Measurements from ENCODE around the gene CHRNA4. TPM values are rescaled to one million over a fixed set of nuclear protein-coding genes. Genes with fewer than 3 reads are reported as not detected.

Gene CHRNA4
- total and polyA plus RNA-seq, 2 of the 13 experiments (the other 11 are each of a cell fraction or from before 2014, with no cell fraction given): not detected

- H3K4me3 ChIP-seq (replicated peaks in 1 of 3; ENCODE audit: insufficient read depth in 1 of 3, low read depth in 2 of 3, low read length in 3 of 3): no peak overlapping the region
- BruUV-seq (replicated peaks): no TSS peak
- ChIA-PET POLR2A (no interaction called here), CTCF (ENCODE audit: low intra/inter-chr PET ratio, low total read pairs) (no interaction called here)
- H3K9me3 ChIP-seq (ENCODE audit: low read length): peaks cover 29% of the 10 kb centered on the region
- H2AFZ ChIP-seq (ENCODE audit: low read length): no peak overlapping the region
- H3K27ac ChIP-seq (ENCODE audit: extremely low read length, insufficient read depth, low read length): no peak overlapping the region
- no peak overlapping the region for H3K9ac ChIP-seq (ENCODE audit: insufficient read depth, low read depth, low read length)
- intact Hi-C loops (cut with micrococcal nuclease; ENCODE audit: unreplicated experiment): loop anchor here (5.0 kb wide), 1 partner anchor 89 kb away; no protein-coding TSS in a partner anchor
- no peak overlapping the region for H3K4me2 ChIP-seq (ENCODE audit: low read depth, low read length)
- H3K27me3 ChIP-seq (ENCODE audit: control insufficient read depth in 1 of 2, insufficient read depth in 2 of 2, low read length in 2 of 2): peaks cover 9 to 28% of the 10 kb centered on the region in 2 experiments; a peak in 4 of 5 replicates
- 60% methylated on average over 18 of the region's 18 CpGs for WGBS (ENCODE audit: low lambda C conversion rate)
- DNase-seq (ENCODE audit: low spot score): no peak
- no peaks in the 10 kb centered on the region for H3K79me2 ChIP-seq (ENCODE audit: insufficient read depth, low read length)
- peaks cover 8% of the 10 kb centered on the region; the same call in 1 of the 2 replicates for H4K20me1 ChIP-seq (ENCODE audit: insufficient read depth, low read length)
- no peaks in the 10 kb centered on the region for H3K4me1 ChIP-seq (ENCODE audit: insufficient read depth, low read length)
- no peak for ATAC-seq
- no peak for FAIRE-seq
- TF ChIP-seq NFYB (CRISPR knock-in tag; IDR thresholded peaks at IDR 0.05) (no peak), NFATC3 (CRISPR knock-in tag; IDR thresholded peaks at IDR 0.05) (no peak), ATM (IDR thresholded peaks at IDR 0.05; ENCODE audit: borderline replicate concordance) (no peak), ZGPAT (CRISPR knock-in tag; IDR thresholded peaks at IDR 0.05) (no peak), ZNF232 (CRISPR knock-in tag; IDR thresholded peaks at IDR 0.05; ENCODE audit: borderline replicate concordance) (no peak), ZBTB43 (CRISPR knock-in tag; conservative IDR thresholded peaks at IDR 0.05) (no peak), ZNF747 (CRISPR knock-in tag; IDR thresholded peaks at IDR 0.05; ENCODE audit: borderline replicate concordance) (no peak), NFYC (CRISPR knock-in tag; IDR thresholded peaks at IDR 0.05) (no peak), IRX3 (CRISPR knock-in tag; IDR thresholded peaks at IDR 0.05; ENCODE audit: borderline replicate concordance, low read depth) (no peak), ETS1 (CRISPR knock-in tag; IDR thresholded peaks at IDR 0.05) (no peak), TARDBP (CRISPR knock-in tag; IDR thresholded peaks at IDR 0.05) (no peak), ZFP91 (CRISPR knock-in tag; IDR thresholded peaks at IDR 0.05; ENCODE audit: borderline replicate concordance) (no peak), ZNF451 (CRISPR knock-in tag; IDR thresholded peaks at IDR 0.05) (no peak), ATAD3A (CRISPR knock-in tag; IDR thresholded peaks at IDR 0.05) (no peak), MAZ (IDR thresholded peaks at IDR 0.05; ENCODE audit: borderline replicate concordance, low read depth, low read length) (no peak), MAZ (CRISPR knock-in tag; IDR thresholded peaks at IDR 0.05; ENCODE audit: low read depth) (no peak), ZNF720 (CRISPR knock-in tag; IDR thresholded peaks at IDR 0.05) (no peak)
- in situ Hi-C loops (cut with HindIII; ENCODE audit: extremely low pct_ligation_motif_present, low pct_unique_long_range_greater_than_20kb): no loop called here
- no peaks in the 10 kb centered on the region for H3K36me3 ChIP-seq (replicated peaks in 1 of 2; ENCODE audit: control insufficient read depth in 1 of 2, insufficient read depth in 2 of 2, low read length in 2 of 2)
These were observed 25.3 kb upstream of the CHRNA4 start for GRCh38 chr20:63386491-63386890.
